GM15510 (cell line): ENCODE results near the gene EYA4.

Experiments used
- POLR2A ChIP-seq: IDR thresholded peaks from 3 replicates; pipeline ENCODE4 v1.6.1; 2011; ENCODE audit warnings: borderline replicate concordance; ENCODE audit not compliant: insufficient read length; ENCODE audit errors: extremely low read depth

The EYA4 gene

DNA sequence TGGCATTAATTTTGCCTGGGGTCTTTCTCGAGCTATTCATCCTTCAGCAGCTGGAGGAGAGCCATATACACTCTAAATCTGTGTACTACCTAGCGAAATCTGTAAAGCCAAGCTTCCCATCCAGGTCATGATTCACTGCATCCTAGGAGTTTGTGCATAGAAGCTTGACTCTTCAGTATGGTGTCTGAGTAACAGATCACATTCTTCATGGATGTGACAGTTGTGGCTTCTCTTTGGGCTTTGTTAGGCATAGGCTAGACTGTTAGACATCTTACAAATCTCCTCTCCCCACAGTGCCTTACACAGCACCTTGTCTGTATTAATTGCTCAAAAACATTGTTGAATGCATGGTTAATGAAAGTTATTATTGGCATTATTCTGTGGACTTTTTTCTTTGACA lies 177.0 kb downstream of the EYA4 start:
- no peak for TF ChIP-seq POLR2A

GRCh38 chr6:133423242-133423641 lies 182.1 kb downstream of the EYA4 start:
- no peak for TF ChIP-seq POLR2A

DNA sequence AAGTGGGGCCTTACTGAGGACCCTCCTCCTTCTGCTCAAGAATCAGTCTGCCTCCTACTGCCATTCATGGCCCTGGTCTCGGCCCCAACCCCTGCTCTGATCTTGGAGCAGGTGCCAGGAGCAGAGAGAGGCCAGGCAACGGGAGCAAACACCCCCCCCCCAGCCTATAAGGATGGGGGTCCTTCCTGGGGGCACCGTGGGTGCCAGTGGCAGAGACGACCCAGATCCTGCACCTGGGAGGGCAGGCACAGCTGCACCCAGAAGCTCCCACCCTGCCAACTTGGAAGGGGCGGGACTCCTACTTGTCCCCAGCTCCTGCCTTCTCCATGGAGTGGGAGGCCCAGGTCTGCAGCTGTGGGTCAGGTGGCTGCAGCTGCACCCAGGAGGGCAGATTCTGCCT lies 183.2 kb downstream of the EYA4 start:
- no peak for TF ChIP-seq POLR2A

GRCh38 chr6:133426038-133426437 lies 184.9 kb downstream of the EYA4 start:
- no peak for TF ChIP-seq POLR2A

DNA sequence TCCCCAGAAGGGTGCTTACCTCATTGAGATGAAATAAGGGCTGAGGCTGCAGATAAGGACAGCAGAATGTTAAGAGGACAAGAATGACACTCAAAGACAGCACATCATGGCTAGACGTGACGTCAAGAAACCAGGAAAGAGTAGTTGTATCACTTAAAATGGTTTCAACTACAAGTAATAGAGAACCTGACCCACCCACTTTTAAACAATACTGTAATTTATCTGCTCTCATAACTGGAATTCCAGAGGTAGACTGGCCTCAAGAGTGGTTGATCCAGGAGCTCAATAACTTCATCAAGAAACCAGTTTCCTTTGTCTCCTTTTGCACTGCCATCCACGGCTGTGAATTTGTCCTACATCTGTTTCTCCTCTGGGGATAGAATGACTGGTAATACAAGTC lies 187.1 kb downstream of the EYA4 start:
- no peak for TF ChIP-seq POLR2A

DNA sequence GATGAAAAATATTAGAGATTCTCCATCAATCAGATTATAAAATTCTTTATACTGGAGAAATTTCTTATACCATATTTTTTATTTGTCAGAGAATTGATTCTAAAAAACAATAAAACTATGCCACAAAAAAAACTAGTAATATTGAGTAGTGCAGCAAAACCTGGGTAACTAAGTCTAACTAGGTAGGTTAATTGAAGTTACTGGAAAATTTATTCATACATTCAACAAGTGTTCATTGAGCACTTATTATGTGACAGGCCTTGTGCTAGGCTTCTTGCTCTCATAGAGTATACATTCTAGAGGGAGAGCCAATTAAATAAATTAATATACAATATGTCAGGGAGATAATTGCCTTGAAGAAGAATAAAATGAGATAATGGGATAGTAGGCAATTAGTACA lies 189.4 kb downstream of the EYA4 start:
- no peak for TF ChIP-seq POLR2A

DNA sequence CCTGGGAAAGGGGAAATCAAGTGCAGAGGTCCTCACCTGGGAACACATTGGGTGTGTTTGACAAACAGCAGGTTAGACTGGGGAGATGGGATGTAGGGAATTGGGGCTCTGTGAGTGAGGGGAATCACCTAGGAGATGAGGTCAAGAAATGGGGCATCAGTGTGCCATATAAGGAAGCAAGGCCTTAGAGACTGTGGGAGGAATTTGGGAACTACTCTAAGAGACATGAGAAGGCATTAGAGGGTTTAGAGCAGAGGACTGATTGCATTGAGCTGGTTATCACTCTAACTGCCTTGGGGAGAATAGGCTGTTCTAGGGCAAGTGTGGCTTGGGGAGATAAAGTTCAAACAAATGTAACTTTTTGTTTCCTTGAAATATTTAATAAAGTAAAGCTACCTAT lies 189.9 kb downstream of the EYA4 start:
- no peak for TF ChIP-seq POLR2A

GRCh38 chr6:133432021-133432989 lies 191.1 kb downstream of the EYA4 start:
- no peak for TF ChIP-seq POLR2A

DNA sequence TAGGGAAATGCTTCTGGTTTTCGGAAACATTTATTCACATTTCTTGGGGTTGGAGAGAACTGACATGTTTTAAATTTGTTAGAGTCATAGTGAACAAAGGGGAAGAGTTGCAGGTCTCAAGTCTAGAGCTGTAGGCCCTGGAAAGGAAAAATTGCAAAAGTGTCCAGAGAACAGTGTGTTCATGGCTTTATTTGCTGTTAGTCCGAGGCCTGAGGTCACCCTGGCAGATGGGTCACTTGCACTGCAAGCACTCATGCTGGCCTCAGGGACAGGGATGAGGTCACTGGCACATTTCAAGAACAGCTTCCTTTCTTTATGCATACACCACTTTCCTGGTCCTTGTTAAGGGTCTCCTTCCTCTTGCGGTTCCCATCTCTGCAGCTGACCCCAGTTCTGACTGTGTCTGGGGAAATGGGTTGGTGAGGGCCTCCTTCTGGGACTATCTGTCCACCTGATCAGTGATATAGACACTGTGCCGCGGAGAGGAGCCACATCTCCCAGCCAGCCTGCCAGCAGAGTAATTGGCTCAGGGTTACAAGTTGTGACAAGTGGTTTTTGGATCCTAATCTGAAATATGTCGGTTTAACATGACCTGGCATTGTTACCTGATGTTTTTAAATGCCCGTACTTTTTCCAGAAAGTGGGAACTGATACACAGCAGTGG lies 194.0 kb downstream of the EYA4 start:
- TF ChIP-seq POLR2A: no peak

DNA sequence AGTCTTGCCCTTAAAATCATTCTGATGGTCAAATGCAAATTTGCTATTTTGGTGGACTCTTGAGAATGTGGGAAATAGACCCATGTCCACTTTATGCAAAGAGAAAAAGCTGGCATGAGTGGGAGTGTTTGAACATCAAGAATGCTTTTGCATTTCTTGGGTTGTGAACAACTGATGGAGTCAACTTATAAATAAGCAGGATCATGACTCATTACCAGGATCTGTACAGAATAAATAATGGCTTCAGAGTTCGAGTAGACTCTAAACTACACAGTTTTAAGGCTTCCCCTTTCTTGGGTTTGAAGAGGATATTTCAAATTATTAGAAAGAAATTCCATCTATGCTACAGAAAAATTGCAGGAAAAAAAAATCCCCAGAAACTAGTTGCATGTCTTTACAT lies 195.5 kb downstream of the EYA4 start:
- TF ChIP-seq POLR2A: no peak

- no peak for TF ChIP-seq POLR2A
These were observed 200.3 kb downstream of the EYA4 start for GRCh38 chr6:133441491-133441890.

DNA sequence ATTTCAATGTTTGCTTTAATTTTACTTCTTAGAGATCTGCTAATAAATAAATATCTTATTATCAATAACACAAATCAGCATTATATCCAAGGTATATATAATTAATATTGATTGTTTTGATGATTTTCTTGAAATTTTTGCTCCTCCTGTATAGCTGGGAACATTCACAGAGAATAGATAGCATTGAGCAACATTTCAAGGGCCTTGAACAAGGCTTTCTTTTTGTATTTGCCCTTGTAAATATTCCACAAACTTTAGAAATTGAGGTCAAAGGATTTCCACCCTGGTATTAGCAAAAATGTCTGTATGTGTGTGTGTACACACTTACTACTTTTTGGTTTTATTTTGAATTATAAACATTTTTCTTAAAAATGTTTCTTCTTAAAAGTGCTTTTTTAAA lies 205.6 kb downstream of the EYA4 start:
- no peak for TF ChIP-seq POLR2A

DNA sequence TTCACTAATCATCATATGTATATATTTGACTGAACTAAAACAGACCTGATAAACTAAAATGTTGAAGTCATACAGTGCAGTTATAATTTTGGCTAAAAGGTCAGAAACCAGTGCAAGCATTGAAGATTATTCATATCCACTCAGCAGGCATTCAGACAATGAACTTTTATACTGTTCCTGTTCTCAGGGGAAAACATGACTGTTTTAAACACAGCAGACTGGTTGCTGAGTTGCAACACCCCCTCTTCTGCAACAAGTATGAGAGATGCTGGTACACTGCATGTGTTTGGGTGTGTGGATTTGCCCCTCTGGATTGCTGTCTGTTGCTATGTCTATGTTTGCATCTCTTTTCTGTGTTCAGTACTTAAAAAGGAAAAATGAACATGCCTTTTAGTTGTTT lies 206.8 kb downstream of the EYA4 start:
- TF ChIP-seq POLR2A: no peak

GRCh38 chr6:133456439-133456838 lies 215.3 kb downstream of the EYA4 start:
- TF ChIP-seq POLR2A: no peak

DNA sequence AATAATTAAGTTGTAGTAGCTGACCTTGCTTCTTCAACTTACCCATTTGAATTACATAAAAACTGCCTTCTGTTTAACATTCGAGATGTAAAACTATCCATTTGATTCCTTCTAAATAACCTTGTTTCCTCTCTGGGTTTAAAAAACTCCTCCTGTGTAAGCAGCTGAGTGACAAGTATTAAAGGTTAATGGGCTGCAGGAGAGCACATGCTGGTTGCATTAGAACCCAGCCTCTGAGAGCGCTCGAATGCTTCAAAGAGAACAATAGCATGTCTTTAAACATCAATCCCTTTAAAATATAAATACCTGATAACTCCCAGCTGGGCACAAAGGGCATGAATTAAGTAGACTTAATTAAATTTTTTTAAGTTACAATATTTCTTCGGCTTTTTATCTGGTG lies 215.8 kb downstream of the EYA4 start:
- TF ChIP-seq POLR2A: no peak

DNA sequence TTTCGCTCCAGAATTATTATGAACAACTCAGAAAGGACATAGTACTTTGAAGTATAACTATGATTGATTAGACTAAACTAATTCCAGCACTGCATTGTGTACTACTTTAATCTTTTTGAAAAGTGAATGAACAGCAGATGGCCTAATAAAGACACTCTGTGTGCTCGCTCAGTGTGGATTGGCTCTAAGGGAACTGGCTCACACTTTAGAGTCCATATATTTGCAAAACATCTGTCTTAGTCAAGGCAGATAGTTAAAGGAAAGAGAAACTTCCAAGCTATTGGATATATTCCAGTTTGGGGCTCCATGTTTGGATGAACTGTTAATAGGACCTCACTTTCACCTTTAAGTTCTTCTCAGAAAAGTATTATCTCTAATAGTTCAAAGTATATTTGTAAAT lies 218.9 kb downstream of the EYA4 start:
- no peak for TF ChIP-seq POLR2A

DNA sequence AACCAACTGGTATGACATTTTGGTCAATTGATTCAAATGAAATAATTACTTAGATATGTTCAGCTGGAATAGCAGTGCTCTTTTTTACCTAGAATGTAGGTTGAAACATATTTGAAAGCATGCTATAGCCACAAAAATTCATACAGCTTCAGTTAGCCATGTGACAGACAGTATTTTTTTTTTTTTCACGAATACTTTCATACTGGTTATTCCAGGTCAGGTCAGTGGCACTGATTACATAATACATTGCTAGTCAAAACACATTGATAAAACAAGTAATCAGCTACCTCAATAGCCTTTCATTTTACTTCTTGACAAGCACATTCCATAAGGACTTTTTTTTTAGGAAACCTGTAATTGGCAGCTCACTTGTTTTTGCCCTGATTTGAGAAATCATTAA lies 222.6 kb downstream of the EYA4 start:
- TF ChIP-seq POLR2A: no peak

DNA sequence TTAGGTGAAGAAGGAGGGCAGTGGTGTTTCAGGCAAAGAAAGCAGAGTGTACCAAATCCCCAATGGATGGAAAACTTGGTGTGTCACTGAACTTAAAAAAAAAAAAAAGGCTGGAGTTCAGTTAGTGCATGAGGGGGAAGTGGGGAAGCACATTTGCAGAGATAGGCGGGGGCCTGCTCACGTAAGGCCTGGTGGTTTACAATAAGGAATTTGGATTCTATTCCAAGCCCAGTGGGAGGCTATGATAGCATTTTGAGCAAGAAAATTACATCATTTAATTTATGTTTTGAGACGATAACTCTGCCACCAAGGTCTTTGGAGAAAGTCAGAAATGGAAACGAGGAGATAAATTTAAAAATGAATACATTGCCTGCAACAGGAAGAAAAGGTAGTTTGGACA lies 225.5 kb downstream of the EYA4 start:
- no peak for TF ChIP-seq POLR2A
